ENCODE measurements around the gene TAAR8. TPM values are rescaled to one million over a fixed set of nuclear protein-coding genes. Genes with fewer than 3 reads are reported as not detected.
"Not testable (repeated sequence)": the region's sequence is repeated elsewhere in the genome, so short reads cannot be mapped to it uniquely, and the experiment has no call there.

Gene TAAR8
- total RNA-seq, 1 donor from 2014 or later = not detected

- TF ChIP-seq CTCF (IDR thresholded peaks at IDR 0.05; ENCODE audit: insufficient read depth, low read length, poor library complexity, severe bottlenecking) = no peak
- Histone ChIP-seq H3K4me3 (ENCODE audit: low read depth, low read length) (no peak overlapping the region), H3K36me3 (ENCODE audit: control insufficient read depth, insufficient read depth, low read length) (no peaks in the 10 kb centered on the region), H3K27me3 (ENCODE audit: control insufficient read depth, insufficient read depth, low read length) (no peaks in the 10 kb centered on the region)
- no peak for DNase-seq (ENCODE audit: low read depth)
These were observed 1.3 kb upstream of the TAAR8 start for GRCh38 chr6:132551214-132551613.

GRCh38 chr6:132560087-132560486 lies 7.6 kb downstream of the TAAR8 start:
- H3K36me3 ChIP-seq (ENCODE audit: control insufficient read depth, insufficient read depth, low read length); DNase-seq (ENCODE audit: low read depth); H3K27me3 ChIP-seq (ENCODE audit: control insufficient read depth, insufficient read depth, low read length); H3K4me3 ChIP-seq (ENCODE audit: low read depth, low read length): not testable (repeated sequence)

- no peak for DNase-seq (ENCODE audit: low read depth)
- Histone ChIP-seq H3K27me3 (ENCODE audit: control insufficient read depth, insufficient read depth, low read length) (no peaks in the 10 kb centered on the region), H3K4me3 (ENCODE audit: low read depth, low read length) (no peak overlapping the region), H3K36me3 (ENCODE audit: control insufficient read depth, insufficient read depth, low read length) (no peaks in the 10 kb centered on the region)
- TF ChIP-seq CTCF (IDR thresholded peaks at IDR 0.05; ENCODE audit: insufficient read depth, low read length, poor library complexity, severe bottlenecking) = no peak
These were observed 13.9 kb downstream of the TAAR8 start for GRCh38 chr6:132566404-132566803.

GRCh38 chr6:132567566-132567965 lies 15.1 kb downstream of the TAAR8 start:
- no peak for DNase-seq (ENCODE audit: low read depth)
- H3K27me3 ChIP-seq (ENCODE audit: control insufficient read depth, insufficient read depth, low read length) = no peaks in the 10 kb centered on the region
- TF ChIP-seq CTCF (IDR thresholded peaks at IDR 0.05; ENCODE audit: insufficient read depth, low read length, poor library complexity, severe bottlenecking) = no peak
- H3K4me3 ChIP-seq (ENCODE audit: low read depth, low read length) = no peak overlapping the region
- H3K36me3 ChIP-seq (ENCODE audit: control insufficient read depth, insufficient read depth, low read length) = no peaks in the 10 kb centered on the region

- Histone ChIP-seq H3K4me3 (ENCODE audit: low read depth, low read length) (no peak overlapping the region), H3K36me3 (ENCODE audit: control insufficient read depth, insufficient read depth, low read length) (no peaks in the 10 kb centered on the region), H3K27me3 (ENCODE audit: control insufficient read depth, insufficient read depth, low read length) (no peaks in the 10 kb centered on the region)
- DNase-seq (ENCODE audit: low read depth) = no peak
- no peak for TF ChIP-seq CTCF (IDR thresholded peaks at IDR 0.05; ENCODE audit: insufficient read depth, low read length, poor library complexity, severe bottlenecking)
These were observed 16.1 kb downstream of the TAAR8 start for GRCh38 chr6:132568611-132569010.

- DNase-seq (ENCODE audit: low read depth) = no peak
- Histone ChIP-seq H3K36me3 (ENCODE audit: control insufficient read depth, insufficient read depth, low read length) (no peaks in the 10 kb centered on the region), H3K4me3 (ENCODE audit: low read depth, low read length) (no peak overlapping the region), H3K27me3 (ENCODE audit: control insufficient read depth, insufficient read depth, low read length) (no peaks in the 10 kb centered on the region)
- TF ChIP-seq CTCF (IDR thresholded peaks at IDR 0.05; ENCODE audit: insufficient read depth, low read length, poor library complexity, severe bottlenecking) = no peak
These were observed 16.7 kb downstream of the TAAR8 start for GRCh38 chr6:132569170-132569569.
